Endodermal cell (in vitro differentiated cells): Measurements from ENCODE around the gene PFAS. TPM values are rescaled to one million over a fixed set of nuclear protein-coding genes. Genes with fewer than 3 reads are reported as not detected.

Source experiments
- DNase-seq: peaks from one replicate; pipeline ENCODE4 v3.0.0-alpha.2; 2017
- H3K27ac ChIP-seq: 2 replicates; pipeline ENCODE4 v1.5.1; 2013; ENCODE audit warnings: mild to moderate bottlenecking, low read depth, low read length, moderate library complexity
- H3K27me3 ChIP-seq: 2 replicates; pipeline ENCODE4 v1.6.1; 2013; ENCODE audit warnings: mild to moderate bottlenecking, low read length, moderate library complexity; ENCODE audit not compliant: insufficient read depth, control insufficient read depth, poor library complexity, severe bottlenecking
- H3K36me3 ChIP-seq: 2 replicates; pipeline ENCODE4 v1.7.0; 2013; ENCODE audit warnings: mild to moderate bottlenecking, low read length, moderate library complexity; ENCODE audit not compliant: control insufficient read depth, insufficient read depth
- H3K4me1 ChIP-seq: one replicate; pipeline ENCODE4 v1.7.0; 2013; ENCODE audit warnings: low read length; ENCODE audit not compliant: control insufficient read depth, insufficient read depth
- H3K4me3 ChIP-seq: 2 replicates; pipeline ENCODE4 v1.5.1; 2013; ENCODE audit warnings: mild to moderate bottlenecking, low read length, moderate library complexity
- H3K9ac ChIP-seq: 2 replicates; pipeline ENCODE4 v1.6.1; 2013; ENCODE audit warnings: mild to moderate bottlenecking, low read length, moderate library complexity; ENCODE audit not compliant: poor library complexity, severe bottlenecking; ENCODE audit errors: extremely low read depth
- H3K9me3 ChIP-seq: 2 replicates; pipeline ENCODE4 v1.6.1; 2013; ENCODE audit warnings: mild to moderate bottlenecking, low read length, moderate library complexity; ENCODE audit not compliant: control insufficient read depth
- H3K27ac Mint-ChIP-seq: 2 replicates; pipeline ENCODE4 v1.8.0; 2020; ENCODE audit warnings: mixed read lengths
- H3K27me3 Mint-ChIP-seq: 2 replicates; pipeline ENCODE4 v1.8.0; 2021; ENCODE audit warnings: mild to moderate bottlenecking, mixed read lengths; ENCODE audit not compliant: insufficient read depth
- H3K36me3 Mint-ChIP-seq: 2 replicates; pipeline ENCODE4 v1.8.0; 2020; ENCODE audit warnings: low read depth, mixed read lengths
- H3K4me1 Mint-ChIP-seq: 2 replicates; pipeline ENCODE4 v1.8.0; 2020; ENCODE audit warnings: mixed read lengths
- H3K4me3 Mint-ChIP-seq: 2 replicates; pipeline ENCODE4 v1.8.0; 2020; ENCODE audit warnings: mild to moderate bottlenecking, moderate library complexity, mixed read lengths
- H3K9me3 Mint-ChIP-seq: 2 replicates; pipeline ENCODE4 v1.8.0; 2020; ENCODE audit warnings: mild to moderate bottlenecking, mixed read lengths
- WGBS, 2 experiments: methylation state at CpG; one replicate each; pipeline versions ENCODE4 v1.1.5 to v1.1.7; 2013; ENCODE audit warnings: missing lambda C conversion rate in 2 of 2, mixed read lengths in 1 of 2; ENCODE audit not compliant: insufficient coverage in 1 of 2, insufficient read length in 1 of 2; 5-methylcytosine and 5-hydroxymethylcytosine counted together
- total RNA-seq, 2 donors: library from RNA; stranded (reverse); fragmentation: NEBNext Ultra II Directional in 1 of 2; extraction: Animal tissue kit (Norgen Biotek cat#: 25700) in 1 of 2; gene quantifications; 2 replicates in 1 of 2; 3 replicates in 1 of 2; pipeline ENCODE4 v1.2.1, GENCODE V29; 2021
- TF ChIP-seq, protein P1 (sequence below): fragments of 200-600 bp; sonication (generic); conservative IDR thresholded peaks from 2 replicates; pipeline ENCODE4 v1.5.0; 2021; ENCODE audit warnings: antibody characterized with exemption, mild to moderate bottlenecking

The PFAS gene
- total RNA-seq, 2 donors from 2014 or later: 119 to 158 TPM

GRCh38 chr17:8312251-8312650 lies 63.2 kb downstream of the PFAS start:
- Mint-ChIP-seq H3K4me3 (no peak overlapping the region), H3K4me1 (peaks cover 47% of the 10 kb centered on the region), H3K27me3 (peaks cover 25% of the 10 kb centered on the region), H3K36me3 (no peaks in the 10 kb centered on the region), H3K9me3 (no peaks in the 10 kb centered on the region), H3K27ac (no peak overlapping the region)
- WGBS, 2 experiments: 86 to 92% methylated on average over 11 to 13 of the region's 13 CpGs
- TF ChIP-seq, protein P1, sequence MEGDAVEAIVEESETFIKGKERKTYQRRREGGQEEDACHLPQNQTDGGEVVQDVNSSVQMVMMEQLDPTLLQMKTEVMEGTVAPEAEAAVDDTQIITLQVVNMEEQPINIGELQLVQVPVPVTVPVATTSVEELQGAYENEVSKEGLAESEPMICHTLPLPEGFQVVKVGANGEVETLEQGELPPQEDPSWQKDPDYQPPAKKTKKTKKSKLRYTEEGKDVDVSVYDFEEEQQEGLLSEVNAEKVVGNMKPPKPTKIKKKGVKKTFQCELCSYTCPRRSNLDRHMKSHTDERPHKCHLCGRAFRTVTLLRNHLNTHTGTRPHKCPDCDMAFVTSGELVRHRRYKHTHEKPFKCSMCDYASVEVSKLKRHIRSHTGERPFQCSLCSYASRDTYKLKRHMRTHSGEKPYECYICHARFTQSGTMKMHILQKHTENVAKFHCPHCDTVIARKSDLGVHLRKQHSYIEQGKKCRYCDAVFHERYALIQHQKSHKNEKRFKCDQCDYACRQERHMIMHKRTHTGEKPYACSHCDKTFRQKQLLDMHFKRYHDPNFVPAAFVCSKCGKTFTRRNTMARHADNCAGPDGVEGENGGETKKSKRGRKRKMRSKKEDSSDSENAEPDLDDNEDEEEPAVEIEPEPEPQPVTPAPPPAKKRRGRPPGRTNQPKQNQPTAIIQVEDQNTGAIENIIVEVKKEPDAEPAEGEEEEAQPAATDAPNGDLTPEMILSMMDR: no peak
- no peaks in the 10 kb centered on the region for H3K36me3 ChIP-seq
- no peak overlapping the region for H3K9ac ChIP-seq
- no peak overlapping the region for H3K27ac ChIP-seq
- H3K4me1 ChIP-seq: peaks cover 9% of the 10 kb centered on the region
- no peak overlapping the region for H3K4me3 ChIP-seq
- H3K27me3 ChIP-seq: peaks cover 24% of the 10 kb centered on the region
- peak; percentile 49 for DNase-seq
- H3K9me3 ChIP-seq: no peaks in the 10 kb centered on the region

DNA sequence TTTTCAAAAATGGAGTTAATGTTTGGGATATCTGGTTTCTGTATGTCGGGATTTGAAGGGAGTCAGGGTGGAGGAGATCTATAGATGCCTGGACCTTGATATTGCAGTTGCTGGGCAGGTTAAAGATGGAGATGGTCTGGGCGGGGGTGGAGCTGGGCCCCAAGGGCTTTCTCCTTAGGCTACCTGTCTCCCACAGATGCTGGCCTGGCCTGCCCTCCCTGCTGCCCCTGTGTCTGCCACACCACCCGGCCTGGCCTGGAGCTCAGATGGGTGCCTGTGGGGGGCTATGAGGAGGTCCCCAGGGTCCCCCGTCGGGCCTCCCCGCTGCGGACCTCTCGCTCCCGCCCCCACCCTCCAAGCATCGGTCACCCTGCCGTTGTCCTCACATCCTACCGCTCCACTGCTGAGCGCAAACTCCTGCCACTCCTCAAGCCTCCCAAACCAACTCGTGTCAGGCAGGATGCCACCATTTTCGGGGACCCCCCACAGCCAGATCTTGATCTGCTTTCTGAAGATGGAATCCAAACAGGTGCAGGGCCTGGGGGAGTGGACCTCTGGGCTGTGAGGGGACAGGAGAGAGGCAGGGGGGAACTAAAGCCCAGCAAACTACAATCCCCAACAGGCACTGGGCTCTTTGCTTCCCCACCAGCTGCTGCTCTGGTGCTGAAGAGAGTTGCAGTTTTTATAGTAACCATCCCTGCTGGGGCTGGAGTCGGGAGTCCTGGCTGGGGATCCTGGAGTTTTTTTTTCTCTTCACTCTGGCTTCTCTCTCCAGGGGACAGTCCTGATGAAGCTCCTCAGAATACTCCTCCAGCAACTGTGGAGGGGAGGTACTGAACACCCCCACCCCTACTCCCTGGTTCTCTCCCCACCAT lies 63.9 kb downstream of the PFAS start:
- no peak overlapping the region for H3K4me3 Mint-ChIP-seq
- H3K9ac ChIP-seq: no peak overlapping the region
- peak overlapping the region; percentile 55 for H3K27ac Mint-ChIP-seq
- H3K27me3 Mint-ChIP-seq: peaks cover 25% of the 10 kb centered on the region
- no peaks in the 10 kb centered on the region for H3K36me3 ChIP-seq
- H3K9me3 ChIP-seq: no peaks in the 10 kb centered on the region
- 83% methylated on average over 1 to 16 of the region's 16 CpGs for WGBS, 2 experiments
- no peak overlapping the region for H3K4me3 ChIP-seq
- H3K27me3 ChIP-seq: peaks cover 24% of the 10 kb centered on the region
- peaks cover 9% of the 10 kb centered on the region for H3K4me1 ChIP-seq
- TF ChIP-seq, protein P1: no peak
- H3K4me1 Mint-ChIP-seq: peaks cover 47% of the 10 kb centered on the region
- DNase-seq: peak; percentile 73
- no peaks in the 10 kb centered on the region for H3K9me3 Mint-ChIP-seq
- H3K27ac ChIP-seq: no peak overlapping the region
- no peaks in the 10 kb centered on the region for H3K36me3 Mint-ChIP-seq

DNA sequence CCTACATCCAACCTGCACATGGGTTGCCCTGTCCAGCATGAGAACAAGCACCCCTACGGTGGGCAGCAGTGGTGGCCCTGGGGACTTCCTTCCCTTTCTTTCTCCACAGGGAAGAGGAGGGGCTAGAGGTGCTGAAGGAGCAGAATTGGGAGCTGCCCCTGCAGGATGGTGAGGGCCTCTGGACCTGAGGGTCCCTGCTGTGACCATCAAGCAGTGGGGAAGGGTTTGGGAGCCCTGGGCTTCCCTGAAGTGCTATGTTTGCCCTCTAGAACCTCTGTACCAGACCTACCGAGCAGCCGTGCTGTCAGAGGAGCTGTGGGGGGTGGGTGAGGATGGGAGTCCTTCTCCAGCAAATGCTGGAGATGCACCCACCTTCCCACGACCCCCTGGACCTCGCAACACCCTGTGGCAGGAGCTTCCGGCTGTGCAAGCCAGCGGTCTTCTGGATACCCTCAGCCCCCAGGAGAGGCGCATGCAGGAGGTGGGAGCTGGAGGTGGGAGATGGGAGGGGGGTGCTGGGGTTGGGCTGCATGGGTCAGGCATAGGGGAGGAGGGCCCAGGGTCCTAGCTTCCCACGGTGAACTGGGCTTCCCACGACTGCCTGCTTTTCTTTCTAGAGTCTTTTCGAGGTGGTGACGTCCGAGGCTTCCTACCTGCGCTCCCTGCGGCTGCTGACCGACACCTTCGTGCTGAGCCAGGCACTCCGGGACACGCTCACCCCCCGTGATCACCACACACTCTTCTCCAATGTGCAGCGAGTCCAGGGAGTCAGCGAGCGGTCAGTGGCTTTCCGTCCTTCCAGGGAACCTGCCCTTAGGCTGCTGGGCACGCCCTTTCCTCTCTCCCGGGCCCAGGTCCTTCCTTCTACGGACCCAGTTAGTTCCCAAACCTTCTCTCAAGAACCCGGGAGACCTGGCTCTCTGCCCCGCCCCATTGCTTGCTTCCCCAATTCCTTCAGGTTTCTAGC lies 66.0 kb downstream of the PFAS start:
- peak overlapping the region; percentile 62 for H3K4me3 Mint-ChIP-seq
- Histone ChIP-seq H3K4me3 (peak overlapping the region; percentile 71), H3K9me3 (no peaks in the 10 kb centered on the region), H3K27ac (no peak overlapping the region), H3K4me1 (peaks cover 9% of the 10 kb centered on the region), H3K36me3 (no peaks in the 10 kb centered on the region), H3K9ac (no peak overlapping the region), H3K27me3 (peaks cover 24% of the 10 kb centered on the region)
- peak; percentile 78 for DNase-seq
- H3K36me3 Mint-ChIP-seq: peaks cover 7% of the 10 kb centered on the region
- H3K27me3 Mint-ChIP-seq: peaks cover 25% of the 10 kb centered on the region
- WGBS, 2 experiments: 16 to 28% methylated on average over 18 to 29 of the region's 29 CpGs
- peaks cover 44% of the 10 kb centered on the region for H3K4me1 Mint-ChIP-seq
- no peak overlapping the region for H3K27ac Mint-ChIP-seq
- H3K9me3 Mint-ChIP-seq: no peaks in the 10 kb centered on the region
- TF ChIP-seq, protein P1: no peak
